Chondrocyte (in vitro differentiated cells): ENCODE data around the gene CUL4A. TPM values are rescaled to one million over a fixed set of nuclear protein-coding genes. Genes with fewer than 3 reads are reported as not detected.
"Not testable (repeated sequence)": the region's sequence is repeated elsewhere in the genome, so short reads cannot be mapped to it uniquely, and the experiment has no call there.

Experiments used
- DNase-seq: peaks from one replicate; pipeline ENCODE4 v3.0.0; 2021; ENCODE audit warnings: mixed read lengths, low spot score
- H3K27ac Mint-ChIP-seq: one replicate; pipeline ENCODE4 v1.8.0; 2021; ENCODE audit warnings: mild to moderate bottlenecking, moderate library complexity, mixed read lengths; ENCODE audit not compliant: unreplicated experiment
- H3K27me3 Mint-ChIP-seq: 2 replicates; pipeline ENCODE4 v1.8.0; 2021; ENCODE audit warnings: low read depth, mixed read lengths
- H3K36me3 Mint-ChIP-seq: 2 replicates; pipeline ENCODE4 v1.8.0; 2021; ENCODE audit warnings: low read depth, mixed read lengths
- H3K4me1 Mint-ChIP-seq: 2 replicates; pipeline ENCODE4 v1.8.0; 2021; ENCODE audit warnings: low read depth, mild to moderate bottlenecking, mixed read lengths
- H3K4me3 Mint-ChIP-seq: one replicate; pipeline ENCODE4 v1.8.0; 2021; ENCODE audit warnings: mild to moderate bottlenecking, moderate library complexity, mixed read lengths; ENCODE audit not compliant: unreplicated experiment
- H3K9me3 Mint-ChIP-seq: 2 replicates; pipeline ENCODE4 v1.8.0; 2021; ENCODE audit warnings: low read depth, mixed read lengths
- total RNA-seq: library from RNA; stranded (reverse); gene quantifications from 3 replicates; pipeline ENCODE4 v1.2.1, GENCODE V29; 2021
- TF ChIP-seq, protein P1 (sequence below): fragments of 200-600 bp; sonication (generic); IDR thresholded peaks from 2 replicates; pipeline ENCODE4 v1.5.0; 2021; ENCODE audit warnings: antibody characterized with exemption, mild to moderate bottlenecking, moderate library complexity

CUL4A gene
- total RNA-seq, 1 donor from 2014 or later = 64.6 TPM

DNA sequence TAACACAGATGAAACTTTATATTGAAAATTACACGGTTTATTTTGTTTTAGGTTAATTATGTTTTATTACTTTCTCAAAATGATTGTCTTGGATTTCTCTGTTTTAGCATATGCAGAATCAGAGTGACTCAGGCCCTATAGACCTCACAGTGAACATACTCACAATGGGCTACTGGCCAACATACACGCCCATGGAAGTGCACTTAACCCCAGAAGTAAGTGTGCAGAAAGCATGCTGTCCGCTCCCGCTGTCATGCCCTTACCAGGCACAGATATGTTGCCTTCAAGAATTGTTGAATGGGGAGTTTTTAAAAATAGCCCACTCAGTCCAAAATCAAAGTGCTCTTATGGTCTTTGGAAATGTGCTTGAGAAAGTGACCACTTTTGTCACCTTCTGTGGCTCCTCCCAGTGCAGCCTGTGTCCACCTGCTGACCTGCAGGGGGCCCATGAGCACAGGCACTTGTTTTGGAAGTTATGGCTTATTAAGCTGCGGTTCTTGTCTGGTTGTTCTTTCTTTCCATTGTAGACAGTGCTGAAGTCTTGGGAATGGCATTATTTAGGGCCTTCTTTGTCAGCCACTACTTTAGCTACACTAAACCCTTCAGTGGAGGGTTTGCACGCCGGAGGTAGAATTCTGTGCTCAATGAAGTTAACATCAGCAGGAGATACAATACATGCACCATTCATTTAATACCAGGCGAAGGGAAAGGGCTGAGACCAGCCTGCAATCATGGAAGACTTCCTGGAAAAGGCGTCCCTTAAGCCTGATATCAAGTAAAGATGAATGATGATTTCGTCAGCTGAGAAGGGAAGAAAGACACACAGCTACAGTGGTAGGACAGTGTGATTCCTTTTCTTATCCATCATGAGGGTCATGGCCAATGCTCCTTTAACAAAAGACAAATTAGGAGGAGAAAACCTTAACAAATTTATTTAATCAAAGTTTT is 36.7 kb downstream of the CUL4A start:
- DNase-seq = no peak
- H3K27ac Mint-ChIP-seq = no peak overlapping the region
- H3K36me3 Mint-ChIP-seq = peaks cover 50% of the 10 kb centered on the region
- H3K4me3 Mint-ChIP-seq = no peak overlapping the region
- H3K9me3 Mint-ChIP-seq = no peaks in the 10 kb centered on the region
- TF ChIP-seq, protein P1, sequence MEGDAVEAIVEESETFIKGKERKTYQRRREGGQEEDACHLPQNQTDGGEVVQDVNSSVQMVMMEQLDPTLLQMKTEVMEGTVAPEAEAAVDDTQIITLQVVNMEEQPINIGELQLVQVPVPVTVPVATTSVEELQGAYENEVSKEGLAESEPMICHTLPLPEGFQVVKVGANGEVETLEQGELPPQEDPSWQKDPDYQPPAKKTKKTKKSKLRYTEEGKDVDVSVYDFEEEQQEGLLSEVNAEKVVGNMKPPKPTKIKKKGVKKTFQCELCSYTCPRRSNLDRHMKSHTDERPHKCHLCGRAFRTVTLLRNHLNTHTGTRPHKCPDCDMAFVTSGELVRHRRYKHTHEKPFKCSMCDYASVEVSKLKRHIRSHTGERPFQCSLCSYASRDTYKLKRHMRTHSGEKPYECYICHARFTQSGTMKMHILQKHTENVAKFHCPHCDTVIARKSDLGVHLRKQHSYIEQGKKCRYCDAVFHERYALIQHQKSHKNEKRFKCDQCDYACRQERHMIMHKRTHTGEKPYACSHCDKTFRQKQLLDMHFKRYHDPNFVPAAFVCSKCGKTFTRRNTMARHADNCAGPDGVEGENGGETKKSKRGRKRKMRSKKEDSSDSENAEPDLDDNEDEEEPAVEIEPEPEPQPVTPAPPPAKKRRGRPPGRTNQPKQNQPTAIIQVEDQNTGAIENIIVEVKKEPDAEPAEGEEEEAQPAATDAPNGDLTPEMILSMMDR = peak; percentile 59
- H3K27me3 Mint-ChIP-seq = no peaks in the 10 kb centered on the region
- no peaks in the 10 kb centered on the region for H3K4me1 Mint-ChIP-seq

DNA sequence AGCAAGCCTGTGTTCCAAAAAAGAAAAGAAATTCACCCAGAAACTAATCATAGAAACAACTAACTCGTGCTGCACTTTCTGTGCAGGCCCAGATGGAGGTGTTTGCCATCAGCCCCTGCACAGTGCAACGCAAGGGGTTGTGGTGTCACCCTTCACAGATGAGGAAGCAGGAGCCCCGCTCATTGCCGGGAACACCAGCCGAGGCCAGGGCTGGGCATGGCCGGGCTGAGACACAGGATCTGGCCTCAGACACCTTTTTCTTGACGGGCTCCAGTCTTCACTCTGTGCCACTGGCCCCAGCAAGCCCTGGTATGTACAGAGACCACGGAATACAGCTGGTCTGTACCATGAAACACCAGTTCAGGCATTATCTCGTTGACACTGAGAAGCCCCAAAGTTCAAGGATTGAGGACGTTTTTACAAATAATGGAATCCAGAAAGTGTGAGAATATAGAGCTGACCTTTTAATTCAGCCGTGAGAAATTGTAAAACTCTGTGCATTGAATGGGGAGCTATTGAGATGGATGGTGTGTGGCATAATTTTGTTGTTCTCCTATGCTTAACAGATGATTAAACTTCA is 43.2 kb downstream of the CUL4A start:
- no peak for DNase-seq
- Mint-ChIP-seq H3K4me3 (no peak overlapping the region), H3K9me3 (no peaks in the 10 kb centered on the region), H3K36me3 (peaks cover 49% of the 10 kb centered on the region), H3K4me1 (no peaks in the 10 kb centered on the region), H3K27ac (no peak overlapping the region), H3K27me3 (no peaks in the 10 kb centered on the region)
- TF ChIP-seq, protein P1 = no peak

DNA sequence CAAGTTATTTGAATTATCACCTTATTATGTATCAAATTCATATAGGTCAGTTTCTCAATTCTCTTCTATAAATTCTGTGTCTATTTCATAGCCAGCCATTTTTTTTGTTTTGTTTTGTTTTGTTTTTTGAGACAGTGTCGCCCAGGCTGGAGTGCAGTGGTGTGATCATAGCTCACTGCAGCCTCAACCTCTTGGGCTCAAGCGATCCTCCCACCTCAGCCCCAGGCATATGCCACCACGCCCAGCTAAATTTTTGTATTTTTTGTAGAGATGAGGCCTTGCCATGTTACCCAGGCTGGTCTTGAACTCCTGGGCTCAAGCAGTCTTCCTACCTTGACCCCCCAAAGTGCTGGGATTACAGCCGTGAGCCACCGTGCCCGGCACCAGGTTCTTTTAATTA is 48.5 kb downstream of the CUL4A start:
- not testable (repeated sequence) for DNase-seq, H3K27me3 Mint-ChIP-seq, H3K4me1 Mint-ChIP-seq, H3K27ac Mint-ChIP-seq, H3K9me3 Mint-ChIP-seq, H3K4me3 Mint-ChIP-seq
- H3K36me3 Mint-ChIP-seq = peaks cover 43% of the 10 kb centered on the region

DNA sequence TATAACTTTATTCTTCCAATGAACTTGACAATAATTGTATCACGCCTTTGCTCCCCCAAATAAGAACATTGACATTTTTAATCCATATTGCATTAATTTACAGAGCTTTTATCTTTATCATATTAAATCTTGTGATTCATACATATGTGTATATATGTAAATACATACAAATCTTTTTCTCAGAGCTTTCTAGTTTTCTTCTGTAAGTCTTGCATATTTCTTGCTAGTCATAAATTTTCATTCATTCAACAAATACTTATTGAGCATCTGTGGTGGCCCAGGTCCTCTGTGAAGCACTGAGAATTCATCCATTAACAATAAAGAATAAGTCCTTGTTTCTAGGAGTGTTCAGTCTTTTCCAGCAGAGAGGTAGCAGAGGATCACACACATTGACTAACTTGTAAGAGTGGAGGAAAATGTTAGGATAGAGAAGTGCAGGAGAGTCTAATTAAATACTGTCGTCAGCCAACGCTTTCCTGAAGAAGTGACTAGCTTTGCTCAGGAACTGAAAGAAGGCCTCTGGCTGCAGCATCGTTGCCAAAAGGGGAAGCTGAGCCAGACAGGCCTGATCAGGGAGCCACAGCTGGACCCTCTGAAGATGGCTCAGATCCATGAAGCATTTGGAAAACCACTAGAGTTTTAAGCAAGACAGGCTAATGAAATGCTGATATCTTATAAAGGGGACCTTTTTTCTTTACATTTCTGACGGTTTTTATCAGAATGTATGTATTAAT is 49.1 kb downstream of the CUL4A start:
- TF ChIP-seq, protein P1 = no peak

DNA sequence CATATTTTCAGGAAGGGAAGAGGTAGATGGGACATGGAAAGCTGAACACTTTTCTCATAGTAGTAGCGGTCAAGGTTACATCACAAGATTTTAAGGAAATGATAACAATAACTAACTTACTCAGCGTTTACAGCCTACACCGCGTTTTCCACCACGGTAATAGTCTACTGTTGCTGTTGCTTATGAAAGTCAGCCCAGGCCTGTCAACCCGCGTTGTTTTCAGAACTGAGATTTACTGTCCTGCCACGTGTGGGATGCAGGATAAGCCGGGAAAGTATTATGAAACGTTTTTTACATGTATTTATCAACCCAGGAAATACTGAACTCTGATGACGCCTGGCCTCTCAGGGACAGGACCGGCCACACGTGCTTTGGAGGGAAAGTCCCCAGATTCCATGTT is 51.6 kb downstream of the CUL4A start:
- Mint-ChIP-seq H3K4me3 (no peak overlapping the region), H3K9me3 (peaks cover 7% of the 10 kb centered on the region), H3K4me1 (no peaks in the 10 kb centered on the region), H3K36me3 (peaks cover 38% of the 10 kb centered on the region), H3K27ac (no peak overlapping the region), H3K27me3 (no peaks in the 10 kb centered on the region)
- TF ChIP-seq, protein P1 = no peak
- DNase-seq = no peak

More for the DNA sequence above, 49.1 kb downstream of the CUL4A start:
- no peak overlapping the region for H3K27ac Mint-ChIP-seq
- no peak for DNase-seq
- H3K36me3 Mint-ChIP-seq = peaks cover 44% of the 10 kb centered on the region
- no peaks in the 10 kb centered on the region for H3K27me3 Mint-ChIP-seq
- H3K4me3 Mint-ChIP-seq = no peak overlapping the region
- H3K4me1 Mint-ChIP-seq = no peaks in the 10 kb centered on the region
- peaks cover 7% of the 10 kb centered on the region for H3K9me3 Mint-ChIP-seq

DNA sequence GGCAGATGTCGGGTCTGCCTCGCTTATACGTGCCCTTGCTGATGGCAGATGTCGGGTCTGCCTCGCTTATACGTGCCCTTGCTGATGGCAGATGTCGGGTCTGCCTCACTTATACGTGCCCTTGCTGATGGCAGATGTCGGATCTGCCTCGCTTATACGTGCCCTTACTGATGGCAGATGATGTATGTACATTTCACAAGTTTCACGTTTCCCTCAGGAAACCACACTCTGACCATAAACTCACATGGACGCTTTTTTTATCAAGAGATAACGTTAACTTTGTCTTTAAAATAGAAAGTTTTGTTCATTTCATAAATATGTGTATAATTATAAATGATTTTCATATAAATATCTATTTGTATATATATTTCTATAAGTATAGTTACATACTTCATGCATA is 53.6 kb downstream of the CUL4A start:
- not testable (repeated sequence) for H3K4me1 Mint-ChIP-seq, H3K27me3 Mint-ChIP-seq, H3K27ac Mint-ChIP-seq, DNase-seq, H3K4me3 Mint-ChIP-seq, H3K9me3 Mint-ChIP-seq
- peaks cover 37% of the 10 kb centered on the region for H3K36me3 Mint-ChIP-seq
